GM19397 (cell line): Measurements from ENCODE around the gene ACAP3.

Experiments used
- ATAC-seq: cut with Tn5 transposase; IDR thresholded peaks from one replicate; pipeline ENCODE4 v1.9.1; 2021; ENCODE audit warnings: mild to moderate bottlenecking, moderate library complexity; ENCODE audit not compliant: unreplicated experiment

ACAP3 gene, protein sequence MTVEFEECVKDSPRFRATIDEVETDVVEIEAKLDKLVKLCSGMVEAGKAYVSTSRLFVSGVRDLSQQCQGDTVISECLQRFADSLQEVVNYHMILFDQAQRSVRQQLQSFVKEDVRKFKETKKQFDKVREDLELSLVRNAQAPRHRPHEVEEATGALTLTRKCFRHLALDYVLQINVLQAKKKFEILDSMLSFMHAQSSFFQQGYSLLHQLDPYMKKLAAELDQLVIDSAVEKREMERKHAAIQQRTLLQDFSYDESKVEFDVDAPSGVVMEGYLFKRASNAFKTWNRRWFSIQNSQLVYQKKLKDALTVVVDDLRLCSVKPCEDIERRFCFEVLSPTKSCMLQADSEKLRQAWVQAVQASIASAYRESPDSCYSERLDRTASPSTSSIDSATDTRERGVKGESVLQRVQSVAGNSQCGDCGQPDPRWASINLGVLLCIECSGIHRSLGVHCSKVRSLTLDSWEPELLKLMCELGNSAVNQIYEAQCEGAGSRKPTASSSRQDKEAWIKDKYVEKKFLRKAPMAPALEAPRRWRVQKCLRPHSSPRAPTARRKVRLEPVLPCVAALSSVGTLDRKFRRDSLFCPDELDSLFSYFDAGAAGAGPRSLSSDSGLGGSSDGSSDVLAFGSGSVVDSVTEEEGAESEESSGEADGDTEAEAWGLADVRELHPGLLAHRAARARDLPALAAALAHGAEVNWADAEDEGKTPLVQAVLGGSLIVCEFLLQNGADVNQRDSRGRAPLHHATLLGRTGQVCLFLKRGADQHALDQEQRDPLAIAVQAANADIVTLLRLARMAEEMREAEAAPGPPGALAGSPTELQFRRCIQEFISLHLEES

DNA sequence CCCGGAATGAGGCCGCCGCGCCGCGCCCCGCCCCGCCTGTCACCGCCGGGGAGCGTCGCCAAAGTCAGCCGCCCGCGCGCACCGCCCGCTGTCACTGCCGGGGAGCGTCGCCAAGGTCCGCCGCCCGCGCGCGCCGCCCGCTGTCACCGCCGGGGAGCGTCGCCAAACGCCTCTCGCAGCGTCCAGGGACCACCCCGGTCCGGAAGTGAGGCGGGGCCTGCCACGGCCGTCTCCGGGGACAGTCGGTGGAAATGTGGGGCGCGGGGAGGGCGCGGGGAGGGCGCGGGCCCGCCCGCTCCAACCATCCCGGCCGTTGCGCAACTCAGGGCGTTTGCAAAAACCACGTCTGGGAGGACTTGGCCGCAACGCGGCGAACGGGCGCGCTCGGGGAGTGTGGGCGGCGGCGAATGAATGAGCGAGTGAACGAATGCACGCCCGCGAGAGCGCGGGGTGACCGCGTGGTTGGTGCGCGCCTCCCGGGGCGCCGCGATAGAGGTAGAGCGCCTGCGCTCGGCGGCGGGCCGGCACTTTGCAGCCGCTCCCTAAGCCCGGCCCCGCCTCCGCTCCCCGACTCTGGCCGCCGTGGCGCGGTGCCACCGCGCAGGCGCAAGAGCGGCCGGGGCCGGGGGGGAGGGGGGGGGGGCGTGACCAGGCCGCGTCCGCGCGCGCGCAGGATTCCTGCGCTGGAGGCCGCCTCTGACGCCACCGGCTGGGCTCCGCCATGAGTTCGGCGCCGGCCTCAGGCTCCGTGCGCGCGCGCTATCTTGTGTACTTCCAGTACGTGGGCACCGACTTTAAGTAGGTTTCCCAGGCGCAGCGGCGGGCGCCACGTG is at the start of gene ACAP3, which contains the start of gene PUSL1:
ACAP3 (minus strand) TSS at position 8 of the 833 bp plus-strand sequence. CDS start 115 bp downstream, outside the sequence.
PUSL1 (plus strand) TSS at position 675 of the 833 bp plus-strand sequence; CDS start at position 722, 47 bp downstream.
- ATAC-seq = peak; percentile 59

DNA sequence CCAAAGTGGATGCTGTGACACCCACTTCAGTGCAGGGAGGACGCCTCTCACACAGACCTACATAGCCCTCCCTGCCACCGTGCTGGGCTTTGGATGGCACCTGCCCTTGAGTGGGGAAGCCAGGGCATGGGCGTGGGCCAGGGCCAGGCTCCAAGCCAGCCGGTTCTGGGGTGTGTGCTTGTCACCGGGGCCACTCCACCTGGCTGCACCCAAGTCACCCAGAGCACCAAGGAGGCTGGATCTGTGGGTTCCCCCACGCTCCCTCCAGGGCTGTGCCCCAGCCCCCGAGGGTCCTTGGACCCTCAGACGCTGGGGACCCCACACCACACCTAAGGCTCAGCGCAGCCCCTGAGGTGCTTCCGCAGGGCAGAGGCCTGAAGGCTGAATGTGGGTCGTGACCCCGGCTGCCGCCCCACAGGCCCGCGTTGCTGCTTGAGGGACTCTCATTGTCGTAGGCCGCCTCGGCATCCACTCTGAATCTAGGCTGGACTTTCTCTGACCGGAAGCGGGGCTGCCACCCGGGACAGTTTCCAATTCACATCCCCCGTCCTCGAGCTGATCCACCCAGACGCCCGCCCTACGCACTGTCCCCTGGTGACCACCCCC is 49.2 kb upstream of the ACAP3 start:
- ATAC-seq = no peak

DNA sequence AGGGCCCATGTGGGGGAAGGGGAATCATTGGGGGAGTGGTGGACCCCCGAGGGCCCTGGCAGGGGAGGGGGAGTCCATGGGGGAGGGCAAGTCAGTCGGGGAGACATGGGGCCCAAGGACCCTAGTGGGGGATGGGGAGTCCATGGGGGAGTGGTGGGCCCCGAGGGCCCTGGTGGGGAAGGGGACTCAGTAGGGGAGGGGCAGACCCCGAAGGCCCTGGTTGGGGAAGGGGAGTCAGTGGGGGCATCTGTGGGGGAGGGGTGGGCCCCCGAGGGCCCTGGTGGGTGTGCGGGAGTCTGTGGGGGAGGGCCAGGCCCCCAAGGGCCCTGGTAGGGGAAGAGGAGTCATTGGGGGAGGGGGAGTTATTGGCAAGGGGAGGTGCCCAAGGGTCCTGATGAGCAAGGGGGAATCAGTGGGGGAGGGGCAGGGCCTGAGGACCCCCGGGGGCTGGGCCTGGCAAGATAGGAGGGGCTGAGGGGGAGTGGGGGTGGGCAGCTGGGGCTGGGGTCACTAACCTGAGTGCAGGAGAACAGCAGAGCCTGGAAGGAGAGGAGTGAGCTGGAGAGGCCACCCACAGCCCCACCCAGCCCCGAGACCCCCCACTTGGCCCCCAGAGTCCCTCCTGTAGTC is 48.6 kb upstream of the ACAP3 start:
- no peak for ATAC-seq

DNA sequence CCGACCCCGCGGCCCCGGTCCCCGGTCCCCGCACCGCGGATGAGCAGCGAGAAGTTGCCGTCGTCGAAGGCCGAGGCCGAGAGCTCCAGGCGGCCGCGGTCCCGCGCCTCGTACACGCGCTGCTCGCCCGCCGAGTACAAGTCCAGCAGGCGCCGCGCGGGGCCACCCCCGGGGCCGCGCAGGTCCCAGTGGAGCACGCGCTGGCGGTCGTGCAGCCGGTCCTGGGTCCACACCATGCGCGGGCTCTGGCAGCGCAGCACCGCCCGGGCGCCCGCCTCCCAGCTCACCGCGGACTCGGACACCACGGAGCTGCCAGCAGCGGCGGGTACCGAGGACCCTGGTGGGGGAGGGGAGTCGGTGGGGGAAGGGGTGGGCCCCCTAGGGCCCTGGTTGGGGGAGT is 47.7 kb upstream of the ACAP3 start:
- ATAC-seq = no peak

DNA sequence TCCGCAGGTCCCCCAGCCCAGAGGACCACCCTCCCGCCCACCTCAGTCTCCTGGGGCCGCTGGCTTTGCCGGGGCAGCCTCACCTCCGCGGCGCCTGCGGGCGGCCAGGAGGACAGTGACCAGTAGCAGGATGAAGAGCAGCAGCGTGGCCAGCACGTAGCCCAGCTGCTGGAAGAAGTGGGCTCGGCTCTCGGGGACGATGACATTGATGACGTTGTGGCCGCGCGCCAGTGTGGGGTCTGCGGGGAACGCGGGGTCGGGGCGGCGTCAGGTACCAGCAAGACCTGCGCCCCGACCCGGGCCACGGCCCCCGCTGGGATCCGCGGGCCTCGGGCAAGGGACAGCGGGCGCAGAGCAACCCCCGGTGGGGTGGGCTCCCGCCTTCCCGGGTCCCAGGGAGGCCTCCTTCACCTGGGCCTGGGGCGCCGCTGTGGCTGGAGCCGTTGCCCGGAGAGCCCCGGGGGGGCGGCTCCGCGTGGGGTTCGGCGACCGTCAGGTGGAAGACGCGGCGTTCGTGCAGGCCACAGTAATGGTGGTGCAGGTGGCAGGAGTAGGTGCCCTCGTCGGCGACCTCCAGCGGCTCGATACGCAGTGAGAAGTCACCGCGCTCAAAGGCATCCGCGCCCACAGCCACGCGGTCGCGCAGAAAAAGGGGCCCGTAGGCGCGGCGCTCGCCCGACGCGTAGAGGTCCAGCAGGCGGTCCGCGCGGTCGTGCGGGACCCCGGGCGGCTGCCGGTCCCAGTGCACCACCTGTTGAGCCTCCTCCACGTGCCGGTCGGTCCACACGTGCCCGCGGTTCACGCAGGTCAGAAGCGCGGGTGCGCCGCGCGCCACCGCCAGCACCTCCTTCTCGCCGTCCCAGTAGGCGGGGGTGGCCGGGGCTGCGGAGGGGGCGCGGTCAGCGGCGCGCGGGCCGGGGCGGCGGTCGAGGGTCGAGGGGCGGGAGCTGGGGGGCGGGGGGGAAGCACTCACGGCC is 46.8 kb upstream of the ACAP3 start:
- no peak for ATAC-seq

DNA sequence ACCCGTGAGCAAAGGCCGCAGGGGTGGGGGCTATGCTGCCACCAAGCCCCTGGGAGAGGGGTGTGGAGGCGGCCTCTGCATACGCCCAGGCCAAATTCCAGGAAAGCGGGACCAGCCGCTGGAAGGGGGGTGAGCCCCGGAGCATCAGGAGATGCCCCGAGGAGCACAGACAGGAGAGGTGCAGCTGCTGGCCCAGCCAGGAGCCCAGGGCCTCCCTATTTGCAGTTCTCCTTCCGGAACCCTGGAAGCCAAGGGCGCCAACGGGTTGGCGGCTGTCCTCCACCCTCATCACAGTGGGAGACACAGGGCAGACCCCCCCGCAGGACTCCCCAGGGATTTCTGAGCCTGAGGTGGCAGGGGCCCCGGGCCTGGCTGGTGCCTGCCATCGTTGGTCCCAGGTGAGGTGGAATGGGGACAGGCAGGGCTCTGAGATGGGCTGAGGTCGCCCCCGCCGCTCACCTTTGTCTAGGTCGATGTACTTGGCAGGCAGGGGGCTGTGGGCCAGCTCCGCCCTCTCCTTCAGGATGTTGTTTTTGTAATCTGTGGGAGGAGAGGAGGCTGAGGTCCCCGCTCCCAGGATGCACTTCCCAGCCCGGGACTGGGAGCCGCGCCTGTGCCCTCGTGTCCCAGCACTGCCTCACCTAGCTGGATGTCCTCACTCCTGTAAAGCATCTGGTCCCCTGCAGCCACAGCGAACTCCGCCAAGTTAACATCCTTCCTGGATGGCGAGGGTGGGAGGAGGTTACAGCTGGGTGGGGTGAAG is 45.8 kb upstream of the ACAP3 start:
- no peak for ATAC-seq

DNA sequence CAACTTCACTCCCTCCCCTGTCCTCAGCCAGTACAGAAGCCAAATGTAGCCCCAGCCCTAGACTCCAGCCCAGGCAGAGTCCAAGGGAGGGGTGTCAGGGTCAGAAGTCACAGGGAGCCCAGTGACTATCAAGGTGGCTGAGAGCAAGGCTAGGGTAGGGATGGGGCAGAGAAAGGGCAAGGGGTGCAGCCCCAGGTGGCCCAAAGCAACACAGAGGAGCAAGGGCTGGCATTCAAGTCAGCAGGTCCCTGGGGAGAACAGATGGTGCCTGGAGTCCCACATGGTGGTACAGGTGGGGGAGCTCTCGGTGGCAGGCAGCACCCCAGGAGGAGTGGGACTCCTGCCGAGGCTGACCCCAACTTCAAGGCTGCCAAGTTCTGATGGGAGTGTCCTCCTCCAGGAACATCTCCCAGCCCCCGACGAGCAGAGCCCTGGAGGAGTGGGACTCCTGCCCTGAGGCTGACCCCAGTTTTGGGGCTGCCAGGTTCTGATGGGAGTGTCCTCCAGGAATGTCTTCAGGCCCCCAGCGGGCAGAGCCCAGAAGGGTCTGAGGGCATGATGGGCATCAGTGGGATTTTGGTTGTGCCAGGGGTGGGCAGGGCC is 45.2 kb upstream of the ACAP3 start:
- no peak for ATAC-seq

DNA sequence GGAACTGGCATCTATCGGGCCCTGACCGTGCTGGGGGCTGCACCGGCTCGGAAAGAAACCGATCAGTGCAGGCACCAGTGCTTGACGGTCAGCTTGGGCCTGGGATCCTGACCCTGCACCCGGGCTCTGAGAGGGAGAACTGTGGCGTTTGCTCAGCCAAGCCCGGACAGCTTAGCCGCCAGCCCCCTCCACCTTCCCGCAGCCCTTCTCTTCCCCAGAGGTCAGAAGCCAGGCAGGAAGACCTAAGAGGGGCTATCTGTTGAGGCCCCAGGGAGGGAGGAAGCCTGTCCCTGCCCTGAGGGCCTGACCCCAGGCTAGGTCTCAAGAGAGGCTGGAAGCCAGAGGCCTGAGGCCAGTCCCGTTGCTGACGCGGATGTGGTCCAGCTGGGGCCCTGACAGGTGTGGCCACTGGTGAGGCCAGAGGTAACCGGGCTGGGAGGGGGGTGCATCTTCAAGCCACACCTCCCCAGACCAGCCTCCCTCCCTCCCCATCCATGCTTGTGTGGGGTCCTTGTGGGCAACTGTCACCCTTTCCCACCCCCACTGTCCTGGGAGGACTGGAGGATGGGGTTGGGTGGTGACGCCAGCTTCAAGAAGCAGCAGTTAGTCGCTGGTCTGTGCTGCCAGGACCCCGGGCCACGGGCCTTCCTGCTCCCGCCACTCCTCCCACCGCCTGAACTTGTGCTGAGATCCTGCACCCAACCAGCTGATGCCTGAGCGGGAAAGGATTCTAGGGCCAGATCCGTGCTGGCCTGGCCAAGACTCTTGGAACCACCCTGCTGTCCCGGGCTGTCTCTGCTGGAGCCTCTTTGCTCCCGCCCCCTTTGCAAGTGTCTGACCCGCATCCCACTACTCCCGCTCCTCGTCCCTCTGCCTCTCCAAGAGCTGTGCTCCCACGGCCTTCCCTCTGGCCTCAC is 44.0 kb upstream of the ACAP3 start:
- no peak for ATAC-seq

DNA sequence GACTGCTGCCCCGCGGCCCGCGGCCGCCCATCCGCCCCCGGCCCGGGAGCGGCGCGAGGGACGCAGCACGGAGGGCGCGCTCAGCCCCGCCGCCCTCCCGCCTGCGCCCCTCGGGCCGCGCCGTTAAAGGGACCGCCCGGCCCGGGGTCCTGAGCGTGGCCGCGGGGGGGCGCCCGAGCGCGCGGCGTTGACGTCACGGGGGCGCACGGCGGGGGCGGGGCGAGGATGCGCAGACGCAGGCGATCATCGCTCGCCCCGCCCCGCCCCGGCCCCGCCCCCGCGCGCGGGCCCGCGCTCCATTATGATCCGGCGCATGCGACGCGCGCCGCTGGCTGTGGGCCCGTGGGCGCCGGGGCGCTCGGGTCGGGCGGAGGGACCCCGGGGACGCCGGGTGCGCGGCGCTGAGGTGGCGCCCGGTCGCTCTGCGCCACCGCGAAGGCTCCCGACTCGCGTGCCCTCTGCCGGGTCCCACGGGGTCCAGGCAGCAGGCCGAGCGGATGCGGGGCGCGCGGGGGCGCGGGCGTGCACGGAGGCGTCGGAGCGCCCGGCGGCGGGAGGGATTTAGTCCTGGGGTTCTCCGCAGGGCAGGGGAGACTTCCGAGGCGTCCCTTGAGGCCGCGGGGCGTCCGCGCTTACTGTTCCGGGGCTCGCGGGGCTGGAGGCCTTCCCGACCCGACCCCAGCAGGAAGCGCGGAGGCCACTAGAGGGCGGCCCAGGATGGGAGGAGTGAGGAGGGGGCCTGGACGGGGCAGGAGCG is 41.7 kb upstream of the ACAP3 start, which contains the start of gene DVL1:
DVL1 (minus strand) TSS at position 163 of the 757 bp plus-strand sequence. CDS start 353 bp downstream, outside the sequence.
- peak; percentile 62 for ATAC-seq

DNA sequence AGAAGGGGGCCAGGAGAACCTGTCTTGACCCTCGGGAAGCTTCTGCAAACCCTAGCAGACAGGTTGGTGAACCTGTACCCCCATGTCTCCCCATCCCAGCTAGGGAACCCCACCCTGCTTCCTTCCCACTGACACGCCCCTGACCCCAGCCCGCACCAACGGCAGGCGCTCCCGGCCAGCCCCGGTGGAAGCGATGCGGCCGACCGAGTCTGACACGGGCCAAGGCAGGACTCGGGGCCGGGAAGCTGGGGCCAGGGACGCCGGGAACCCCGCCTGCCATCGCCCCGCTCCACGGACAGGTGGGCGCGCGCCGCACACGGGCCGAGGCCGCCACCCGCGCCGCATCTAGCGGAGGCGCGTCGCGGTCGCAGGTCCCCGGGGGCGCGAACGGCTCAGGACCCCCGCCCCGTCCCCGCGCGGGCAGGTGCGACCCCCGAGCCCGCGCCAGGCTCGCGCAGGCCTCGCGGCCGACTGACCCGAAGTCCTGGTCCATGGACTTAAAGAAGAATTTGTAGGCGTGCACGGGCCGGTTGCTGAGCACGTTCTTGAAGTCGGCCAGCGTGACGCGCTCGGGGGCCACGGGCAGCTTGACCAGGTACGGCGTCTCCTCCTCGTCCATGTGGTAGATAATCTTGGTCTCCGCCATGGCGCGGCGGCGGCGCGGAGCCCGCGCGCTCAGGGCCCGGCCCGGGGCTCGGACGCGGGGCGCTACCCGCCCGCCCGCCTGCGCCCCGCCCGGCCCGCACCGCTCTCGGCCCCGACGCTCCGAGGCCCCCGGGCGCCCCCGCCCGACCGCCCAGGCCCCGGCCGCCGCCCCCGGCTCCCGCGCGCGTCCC is 40.9 kb upstream of the ACAP3 start:
- peak; percentile 36 for ATAC-seq

DNA sequence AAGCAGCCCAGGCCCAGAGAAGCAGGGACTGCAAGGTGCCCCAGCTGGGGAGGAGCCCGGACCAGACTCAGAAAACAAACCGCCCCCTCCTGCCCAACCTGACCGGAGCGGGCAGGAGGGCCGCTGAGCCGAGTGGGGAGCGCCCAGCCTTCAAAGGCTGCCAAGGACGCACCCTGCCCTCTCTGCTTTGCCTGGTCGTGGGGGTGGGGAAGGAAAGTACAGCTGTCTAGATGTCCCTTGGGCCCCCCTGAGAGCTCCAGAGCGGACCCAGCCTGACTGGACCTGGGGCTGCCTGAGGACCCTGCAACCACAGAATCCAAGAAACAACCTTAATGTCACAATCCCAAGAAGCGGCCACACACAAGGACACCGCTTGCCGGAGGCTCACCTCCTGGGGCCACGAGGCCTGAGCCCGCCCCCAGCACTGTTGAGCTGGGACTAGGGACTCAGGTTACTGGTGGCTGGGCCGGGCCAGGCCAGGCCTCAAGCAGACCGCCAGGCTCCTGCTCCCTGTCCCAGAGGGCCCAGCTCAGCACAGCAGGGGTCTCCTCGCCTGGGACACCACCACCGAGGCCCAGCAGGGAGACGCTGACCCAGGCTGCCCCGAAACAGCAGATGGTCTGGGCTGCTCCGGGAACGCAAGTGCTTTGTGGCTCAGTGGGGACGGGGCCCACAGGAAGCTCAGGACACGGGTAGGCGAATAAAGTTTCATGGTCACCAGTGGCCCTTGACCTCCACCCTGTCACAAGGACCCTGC is 40.1 kb upstream of the ACAP3 start:
- ATAC-seq = no peak

DNA sequence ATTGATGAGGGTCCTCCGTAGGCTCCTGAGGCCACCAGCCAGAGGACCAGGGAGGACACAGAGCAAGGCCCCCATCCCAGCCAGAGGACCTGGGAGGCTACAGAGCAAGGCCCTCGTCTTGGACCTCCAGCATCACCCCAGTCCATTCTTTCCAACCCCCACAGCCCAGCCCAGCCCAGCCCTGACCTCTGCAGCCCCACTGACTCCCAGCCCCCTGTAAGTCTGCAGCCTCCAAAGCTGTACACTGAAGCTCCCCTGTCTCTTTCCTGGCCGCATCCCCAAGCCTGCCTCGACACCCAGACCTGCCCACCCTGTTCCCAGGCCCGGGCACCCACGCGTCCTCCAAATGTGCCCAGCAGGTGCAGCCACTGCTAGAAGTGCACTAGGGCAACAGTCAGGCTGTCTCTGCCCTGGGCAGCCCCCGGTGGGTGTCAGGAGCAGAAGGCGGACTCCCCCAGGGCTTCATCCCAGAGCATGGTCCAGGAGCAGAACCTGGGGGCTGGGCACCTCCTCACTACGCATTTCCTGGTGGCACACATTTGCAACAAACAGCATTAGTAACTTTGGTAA is 39.4 kb upstream of the ACAP3 start:
- ATAC-seq = no peak

DNA sequence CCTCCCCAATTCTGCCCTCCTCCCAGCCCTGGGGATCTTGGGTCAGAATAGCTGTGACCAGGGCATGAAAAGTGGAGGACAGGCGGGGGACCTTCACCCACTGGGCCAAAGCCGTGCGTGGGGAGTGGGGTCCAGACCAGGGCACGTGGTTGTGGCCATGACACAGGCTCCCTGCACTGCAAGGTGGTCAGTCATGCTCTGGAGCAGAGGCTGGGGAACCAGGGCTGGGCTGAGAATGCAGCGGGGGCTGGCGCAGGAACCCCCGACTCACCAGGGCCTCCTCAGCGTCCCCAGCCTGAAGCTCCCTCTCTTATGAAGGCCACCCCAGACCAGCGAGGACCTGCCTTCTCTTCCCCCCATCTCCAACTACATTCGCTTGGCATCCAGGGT is 38.8 kb upstream of the ACAP3 start:
- no peak for ATAC-seq
